GM06990 (cell line): ENCODE data around the gene TUBA1C.
A peak's percentile ranks its signal among the peaks of the same experiment; 100 is the strongest.

Experiments
- DNase-seq: peaks from one replicate; pipeline ENCODE4 v3.0.0-alpha.2; 2011; ENCODE audit not compliant: insufficient read length; ENCODE audit errors: extremely low read depth
- H3K27me3 ChIP-seq: replicated peaks from 2 replicates; pipeline ENCODE4 v1.6.0; 2011; ENCODE audit warnings: low read length; ENCODE audit not compliant: control insufficient read depth, insufficient read depth
- H3K36me3 ChIP-seq: 2 replicates; pipeline ENCODE4 v1.5.1; 2011; ENCODE audit warnings: low read length; ENCODE audit not compliant: control insufficient read depth, insufficient read depth
- H3K4me3 ChIP-seq: replicated peaks from 2 replicates; pipeline ENCODE4 v1.5.1; 2011; ENCODE audit warnings: low read depth, mild to moderate bottlenecking, control low read depth, low read length
- TF ChIP-seq, protein P1 (sequence below): IDR thresholded peaks from 2 replicates; pipeline ENCODE4 v1.5.1; 2011; ENCODE audit warnings: low read length, control low read depth, mild to moderate bottlenecking, inconsistent platforms; ENCODE audit not compliant: insufficient read depth, poor library complexity, severe bottlenecking

TUBA1C gene

DNA sequence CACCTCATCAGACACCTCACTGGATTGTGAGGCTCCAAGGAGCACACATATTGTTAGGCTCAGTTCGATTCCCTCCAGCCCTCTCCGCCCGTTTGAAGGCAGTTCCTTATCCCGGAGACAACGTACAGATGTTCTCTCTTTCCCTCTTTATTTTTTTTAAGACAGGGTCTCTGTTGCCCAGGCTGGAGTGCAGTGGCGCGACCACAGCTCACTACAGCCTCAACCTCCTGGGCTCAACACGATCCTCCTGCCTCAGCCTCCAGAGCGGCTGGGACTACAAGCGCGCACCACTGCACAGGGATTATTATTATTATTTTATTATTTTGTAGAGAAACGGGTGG, 57.5 kb downstream of the TUBA1C start:
- Histone ChIP-seq H3K27me3 (no peaks in the 10 kb centered on the region), H3K36me3 (peaks cover 8% of the 10 kb centered on the region), H3K4me3 (peak overlapping the region; percentile 84)
- TF ChIP-seq, protein P1, sequence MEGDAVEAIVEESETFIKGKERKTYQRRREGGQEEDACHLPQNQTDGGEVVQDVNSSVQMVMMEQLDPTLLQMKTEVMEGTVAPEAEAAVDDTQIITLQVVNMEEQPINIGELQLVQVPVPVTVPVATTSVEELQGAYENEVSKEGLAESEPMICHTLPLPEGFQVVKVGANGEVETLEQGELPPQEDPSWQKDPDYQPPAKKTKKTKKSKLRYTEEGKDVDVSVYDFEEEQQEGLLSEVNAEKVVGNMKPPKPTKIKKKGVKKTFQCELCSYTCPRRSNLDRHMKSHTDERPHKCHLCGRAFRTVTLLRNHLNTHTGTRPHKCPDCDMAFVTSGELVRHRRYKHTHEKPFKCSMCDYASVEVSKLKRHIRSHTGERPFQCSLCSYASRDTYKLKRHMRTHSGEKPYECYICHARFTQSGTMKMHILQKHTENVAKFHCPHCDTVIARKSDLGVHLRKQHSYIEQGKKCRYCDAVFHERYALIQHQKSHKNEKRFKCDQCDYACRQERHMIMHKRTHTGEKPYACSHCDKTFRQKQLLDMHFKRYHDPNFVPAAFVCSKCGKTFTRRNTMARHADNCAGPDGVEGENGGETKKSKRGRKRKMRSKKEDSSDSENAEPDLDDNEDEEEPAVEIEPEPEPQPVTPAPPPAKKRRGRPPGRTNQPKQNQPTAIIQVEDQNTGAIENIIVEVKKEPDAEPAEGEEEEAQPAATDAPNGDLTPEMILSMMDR, result no peak
- DNase-seq, result no peak

DNA sequence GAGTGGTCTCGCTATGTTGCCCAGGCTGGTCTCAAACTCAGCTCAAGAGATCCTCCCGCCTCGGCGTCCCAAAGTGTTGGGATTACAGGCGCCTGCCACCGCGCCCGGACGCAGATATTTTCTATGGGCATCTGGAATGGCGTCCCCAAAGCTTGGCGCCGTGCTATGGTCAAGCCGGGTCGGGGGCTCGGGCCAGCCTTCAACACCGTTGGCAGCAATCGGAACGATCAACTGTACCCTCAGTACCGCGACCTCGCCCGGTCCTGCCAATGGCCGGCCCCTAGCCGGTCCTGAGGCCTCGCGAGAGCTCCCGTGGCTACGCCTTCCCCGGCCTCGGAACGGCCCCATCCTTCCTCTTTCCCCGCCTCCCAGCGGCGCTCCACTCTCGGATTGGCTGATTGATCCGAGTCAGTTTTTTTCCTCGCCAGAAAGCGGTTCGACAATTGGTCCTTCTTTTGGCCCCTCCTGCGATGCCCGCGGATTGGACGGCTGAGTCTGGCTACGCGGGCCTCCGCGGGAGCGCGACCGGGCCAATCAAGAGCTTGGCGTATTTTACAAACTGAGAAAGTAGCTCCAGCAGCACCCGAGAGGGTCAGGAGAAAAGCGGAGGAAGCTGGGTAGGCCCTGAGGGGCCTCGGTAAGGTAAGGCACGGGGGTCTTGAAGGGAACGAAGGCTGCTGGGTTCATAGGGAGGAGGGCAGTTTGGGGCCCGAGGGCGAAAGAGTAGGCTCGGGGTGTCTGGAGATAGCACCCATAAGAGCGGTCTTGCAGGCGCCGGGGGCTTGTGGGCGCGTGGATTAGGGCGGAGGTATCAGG, 58.0 kb downstream of the TUBA1C start, which contains the start of gene TROAP:
Gene TROAP, plus strand, starts transcription at position 548 of the 816 bp plus-strand sequence. CDS start 354 bp downstream, outside the sequence.
- Histone ChIP-seq H3K27me3 (no peaks in the 10 kb centered on the region), H3K4me3 (peak within 1 kb of the TSS; percentile 90), H3K36me3 (peaks cover 9% of the 10 kb centered on the region)
- TF ChIP-seq, protein P1, result no peak
- peak; percentile 97 for DNase-seq

DNA sequence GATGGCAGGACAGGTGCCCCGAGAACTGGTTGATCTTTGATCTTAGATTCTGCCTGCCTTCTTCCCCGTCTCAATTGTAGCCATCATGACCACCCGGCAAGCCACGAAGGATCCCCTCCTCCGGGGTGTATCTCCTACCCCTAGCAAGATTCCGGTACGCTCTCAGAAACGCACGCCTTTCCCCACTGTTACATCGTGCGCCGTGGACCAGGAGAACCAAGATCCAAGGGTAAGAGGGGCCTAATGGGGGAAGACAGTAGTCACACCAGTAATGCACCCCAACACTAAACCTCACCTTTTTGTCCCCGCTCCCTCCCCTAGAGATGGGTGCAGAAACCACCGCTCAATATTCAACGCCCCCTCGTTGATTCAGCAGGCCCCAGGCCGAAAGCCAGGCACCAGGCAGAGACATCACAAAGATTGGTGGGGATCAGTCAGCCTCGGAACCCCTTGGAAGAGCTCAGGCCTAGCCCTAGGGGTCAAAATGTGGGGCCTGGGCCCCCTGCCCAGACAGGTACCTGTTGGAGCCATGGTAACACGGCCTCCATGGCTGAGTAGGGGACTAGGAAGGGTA, 58.7 kb downstream of the TUBA1C start:
- H3K27me3 ChIP-seq, result no peaks in the 10 kb centered on the region
- TF ChIP-seq, protein P1, result no peak
- H3K36me3 ChIP-seq, result peaks cover 9% of the 10 kb centered on the region
- H3K4me3 ChIP-seq, result peak overlapping the region; percentile 90
- DNase-seq, result no peak
